ENCODE results near the gene EEPD1.

The EEPD1 gene

DNA sequence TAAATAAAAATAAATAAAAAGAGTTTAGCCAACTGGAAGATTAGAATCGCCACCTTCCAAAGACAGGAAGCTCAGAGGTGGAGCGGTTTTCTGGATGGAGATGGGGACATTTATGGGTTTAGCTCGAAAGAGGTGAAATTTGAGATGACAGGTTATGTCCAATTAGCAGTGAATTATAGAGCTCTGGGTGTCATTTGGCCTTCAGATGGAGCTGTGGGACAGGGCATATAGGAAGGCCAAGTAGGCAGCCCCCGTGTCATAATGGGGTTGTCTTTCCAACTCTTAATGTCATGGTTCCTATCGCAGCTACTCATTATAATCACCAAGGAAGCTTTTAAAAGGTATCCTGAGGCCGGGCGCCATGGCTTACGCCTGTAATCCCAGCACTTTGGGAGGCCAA, 21.0 kb upstream of the EEPD1 start:
- in situ Hi-C loops (cut with HindIII; ENCODE audit: low pct_ligation_motif_present, low sequenced_read_pairs): no loop called here
- no peak overlapping the region for H3K4me3 ChIP-seq (ENCODE audit: low read depth, low read length)
- H3K27ac ChIP-seq: no peak overlapping the region
- DNase-seq: no peak
- H3K27me3 ChIP-seq (replicated peaks): no peaks in the 10 kb centered on the region
- no peaks in the 10 kb centered on the region for H3K36me3 ChIP-seq (replicated peaks)
- TF ChIP-seq, protein P1, sequence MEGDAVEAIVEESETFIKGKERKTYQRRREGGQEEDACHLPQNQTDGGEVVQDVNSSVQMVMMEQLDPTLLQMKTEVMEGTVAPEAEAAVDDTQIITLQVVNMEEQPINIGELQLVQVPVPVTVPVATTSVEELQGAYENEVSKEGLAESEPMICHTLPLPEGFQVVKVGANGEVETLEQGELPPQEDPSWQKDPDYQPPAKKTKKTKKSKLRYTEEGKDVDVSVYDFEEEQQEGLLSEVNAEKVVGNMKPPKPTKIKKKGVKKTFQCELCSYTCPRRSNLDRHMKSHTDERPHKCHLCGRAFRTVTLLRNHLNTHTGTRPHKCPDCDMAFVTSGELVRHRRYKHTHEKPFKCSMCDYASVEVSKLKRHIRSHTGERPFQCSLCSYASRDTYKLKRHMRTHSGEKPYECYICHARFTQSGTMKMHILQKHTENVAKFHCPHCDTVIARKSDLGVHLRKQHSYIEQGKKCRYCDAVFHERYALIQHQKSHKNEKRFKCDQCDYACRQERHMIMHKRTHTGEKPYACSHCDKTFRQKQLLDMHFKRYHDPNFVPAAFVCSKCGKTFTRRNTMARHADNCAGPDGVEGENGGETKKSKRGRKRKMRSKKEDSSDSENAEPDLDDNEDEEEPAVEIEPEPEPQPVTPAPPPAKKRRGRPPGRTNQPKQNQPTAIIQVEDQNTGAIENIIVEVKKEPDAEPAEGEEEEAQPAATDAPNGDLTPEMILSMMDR (IDR thresholded peaks at IDR 0.05; ENCODE audit: low read depth, low read length, missing control alignments): no peak

DNA sequence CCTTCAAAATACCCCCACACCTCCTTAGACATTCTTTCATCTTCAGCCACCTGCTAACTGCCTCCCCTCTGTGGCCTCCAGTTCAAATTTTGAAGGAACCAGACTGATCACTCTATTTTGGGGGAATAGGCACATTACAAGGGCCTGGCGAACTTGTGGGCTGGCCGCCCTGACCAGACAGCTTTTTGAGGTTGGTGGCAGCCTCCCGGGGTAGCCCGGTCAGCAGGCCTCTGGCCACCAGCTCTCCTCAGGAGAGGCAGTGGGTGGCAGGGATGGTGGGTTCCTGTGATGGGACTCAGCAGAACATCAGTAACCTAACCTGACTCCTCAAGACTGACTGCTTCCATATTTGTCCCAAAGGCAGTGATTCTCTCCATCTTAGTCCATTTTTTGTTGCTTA, 17.4 kb upstream of the EEPD1 start:
- DNase-seq: no peak
- H3K27me3 ChIP-seq (replicated peaks): no peaks in the 10 kb centered on the region
- H3K4me3 ChIP-seq (ENCODE audit: low read depth, low read length): no peak overlapping the region
- no peak overlapping the region for H3K27ac ChIP-seq
- H3K36me3 ChIP-seq (replicated peaks): no peaks in the 10 kb centered on the region
- in situ Hi-C loops (cut with HindIII; ENCODE audit: low pct_ligation_motif_present, low sequenced_read_pairs): no loop called here
- TF ChIP-seq, protein P1 (IDR thresholded peaks at IDR 0.05; ENCODE audit: low read depth, low read length, missing control alignments): no peak

GRCh38 chr7:36137258-36137657, 15.8 kb upstream of the EEPD1 start:
- Histone ChIP-seq H3K27me3 (replicated peaks) (no peaks in the 10 kb centered on the region), H3K27ac (no peak overlapping the region), H3K4me3 (ENCODE audit: low read depth, low read length) (no peak overlapping the region), H3K36me3 (replicated peaks) (no peaks in the 10 kb centered on the region)
- in situ Hi-C loops (cut with HindIII; ENCODE audit: low pct_ligation_motif_present, low sequenced_read_pairs): no loop called here
- TF ChIP-seq, protein P1 (IDR thresholded peaks at IDR 0.05; ENCODE audit: low read depth, low read length, missing control alignments): no peak
- no peak for DNase-seq

- in situ Hi-C loops (cut with HindIII; ENCODE audit: low pct_ligation_motif_present, low sequenced_read_pairs): no loop called here
- no peaks in the 10 kb centered on the region for H3K27me3 ChIP-seq (replicated peaks)
- TF ChIP-seq, protein P1 (IDR thresholded peaks at IDR 0.05; ENCODE audit: low read depth, low read length, missing control alignments): no peak
- H3K27ac ChIP-seq: no peak overlapping the region
- H3K4me3 ChIP-seq (ENCODE audit: low read depth, low read length): no peak overlapping the region
- H3K36me3 ChIP-seq (replicated peaks): no peaks in the 10 kb centered on the region
- no peak for DNase-seq
Measured at GRCh38 chr7:36137754-36138153, 15.3 kb upstream of the EEPD1 start.

DNA sequence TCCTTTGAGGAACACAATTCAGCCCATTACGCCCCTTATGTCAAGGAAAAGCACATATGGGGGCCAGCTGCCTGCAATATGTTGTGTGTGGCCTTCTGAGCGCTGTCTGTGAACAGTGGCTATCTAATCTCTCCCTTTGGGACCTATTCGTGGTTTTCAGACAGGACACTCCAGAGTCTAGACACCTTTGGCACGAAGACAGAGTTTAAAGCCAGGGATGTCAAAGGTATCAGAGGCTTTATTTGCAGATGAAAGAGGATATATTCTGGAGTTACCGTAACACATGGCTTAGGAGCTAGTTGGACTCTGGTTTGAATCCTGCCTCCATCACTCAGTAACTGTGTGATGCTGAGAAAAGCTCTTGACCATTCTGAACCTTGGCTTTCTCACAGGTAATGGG, 14.8 kb upstream of the EEPD1 start:
- Histone ChIP-seq H3K4me3 (ENCODE audit: low read depth, low read length) (no peak overlapping the region), H3K27ac (no peak overlapping the region), H3K36me3 (replicated peaks) (no peaks in the 10 kb centered on the region), H3K27me3 (replicated peaks) (no peaks in the 10 kb centered on the region)
- DNase-seq: no peak
- TF ChIP-seq, protein P1 (IDR thresholded peaks at IDR 0.05; ENCODE audit: low read depth, low read length, missing control alignments): no peak
- in situ Hi-C loops (cut with HindIII; ENCODE audit: low pct_ligation_motif_present, low sequenced_read_pairs): no loop called here

DNA sequence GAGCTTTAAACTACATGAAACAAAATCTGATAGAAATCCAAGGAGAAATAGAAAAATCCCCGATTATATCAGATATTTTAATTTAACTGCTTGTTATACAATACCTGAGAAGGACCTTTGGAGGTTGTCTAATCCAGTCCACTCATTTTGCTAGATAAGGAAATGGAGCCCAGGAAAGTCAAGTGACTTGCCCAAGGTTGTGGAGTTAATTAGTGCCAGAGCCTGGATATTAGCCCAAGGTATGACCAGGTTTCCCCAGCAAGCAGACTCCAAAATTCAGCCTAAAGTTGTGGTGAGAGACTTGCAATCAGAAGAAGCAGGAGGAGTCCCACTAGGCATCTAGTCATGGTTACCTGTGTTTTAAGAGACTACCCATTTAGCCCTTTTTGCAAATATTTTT, 11.7 kb upstream of the EEPD1 start:
- TF ChIP-seq, protein P1 (IDR thresholded peaks at IDR 0.05; ENCODE audit: low read depth, low read length, missing control alignments): no peak
- in situ Hi-C loops (cut with HindIII; ENCODE audit: low pct_ligation_motif_present, low sequenced_read_pairs): no loop called here
- no peaks in the 10 kb centered on the region for H3K36me3 ChIP-seq (replicated peaks)
- no peak overlapping the region for H3K27ac ChIP-seq
- no peaks in the 10 kb centered on the region for H3K27me3 ChIP-seq (replicated peaks)
- no peak overlapping the region for H3K4me3 ChIP-seq (ENCODE audit: low read depth, low read length)
- DNase-seq: no peak

All from brain microvascular endothelial cell (primary cell).